Bone marrow (tissue), 2 donors: ENCODE measurements around the gene TMEM43.
A peak's percentile ranks its signal among the peaks of the same experiment; 100 is the strongest.

Source experiments
- DNase-seq, 2 donors: peaks; one replicate each; lab custom pipeline; 2025; lab: John Stamatoyannopoulos, UW

TMEM43 gene

DNA sequence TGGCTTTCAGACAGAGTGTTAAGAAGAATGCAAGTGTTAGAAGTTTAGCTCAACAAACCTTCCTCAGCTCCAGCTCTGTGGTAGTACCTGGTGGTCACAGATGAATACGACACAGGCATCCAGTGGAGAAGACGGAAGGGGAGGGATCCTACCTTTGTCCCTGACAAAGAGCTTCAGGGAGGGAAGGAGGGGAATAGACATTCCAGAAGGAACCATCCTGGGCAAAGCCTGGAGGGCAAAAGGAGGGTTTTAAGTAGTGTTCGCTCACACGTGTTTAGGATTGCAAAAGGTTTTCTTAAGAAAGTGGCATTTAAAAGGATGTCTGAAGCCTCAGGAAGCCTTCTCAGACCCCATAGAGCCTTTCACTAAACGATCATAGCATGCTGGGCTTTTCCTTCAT, 3.0 kb upstream of the TMEM43 start:
- no peak for DNase-seq

DNA sequence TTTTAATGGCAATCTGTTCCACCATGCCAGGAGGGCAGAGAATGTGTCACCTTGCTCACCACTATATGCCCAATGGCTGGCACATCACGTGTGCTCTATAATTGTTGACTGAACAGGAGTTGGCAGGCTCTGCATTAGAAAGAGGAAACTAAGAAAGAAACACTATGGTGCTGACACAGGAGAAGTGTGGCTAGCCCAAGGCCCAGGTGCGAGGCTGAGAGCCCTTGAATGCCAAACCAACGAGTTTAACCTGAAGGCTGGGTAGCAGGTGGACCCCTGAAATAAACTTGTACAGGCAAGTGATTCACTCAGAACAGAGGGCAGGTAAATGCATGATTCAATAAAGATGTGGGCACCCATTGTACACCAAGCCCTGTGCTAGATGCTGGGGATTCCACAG, 2.6 kb upstream of the TMEM43 start:
- DNase-seq: no peak

DNA sequence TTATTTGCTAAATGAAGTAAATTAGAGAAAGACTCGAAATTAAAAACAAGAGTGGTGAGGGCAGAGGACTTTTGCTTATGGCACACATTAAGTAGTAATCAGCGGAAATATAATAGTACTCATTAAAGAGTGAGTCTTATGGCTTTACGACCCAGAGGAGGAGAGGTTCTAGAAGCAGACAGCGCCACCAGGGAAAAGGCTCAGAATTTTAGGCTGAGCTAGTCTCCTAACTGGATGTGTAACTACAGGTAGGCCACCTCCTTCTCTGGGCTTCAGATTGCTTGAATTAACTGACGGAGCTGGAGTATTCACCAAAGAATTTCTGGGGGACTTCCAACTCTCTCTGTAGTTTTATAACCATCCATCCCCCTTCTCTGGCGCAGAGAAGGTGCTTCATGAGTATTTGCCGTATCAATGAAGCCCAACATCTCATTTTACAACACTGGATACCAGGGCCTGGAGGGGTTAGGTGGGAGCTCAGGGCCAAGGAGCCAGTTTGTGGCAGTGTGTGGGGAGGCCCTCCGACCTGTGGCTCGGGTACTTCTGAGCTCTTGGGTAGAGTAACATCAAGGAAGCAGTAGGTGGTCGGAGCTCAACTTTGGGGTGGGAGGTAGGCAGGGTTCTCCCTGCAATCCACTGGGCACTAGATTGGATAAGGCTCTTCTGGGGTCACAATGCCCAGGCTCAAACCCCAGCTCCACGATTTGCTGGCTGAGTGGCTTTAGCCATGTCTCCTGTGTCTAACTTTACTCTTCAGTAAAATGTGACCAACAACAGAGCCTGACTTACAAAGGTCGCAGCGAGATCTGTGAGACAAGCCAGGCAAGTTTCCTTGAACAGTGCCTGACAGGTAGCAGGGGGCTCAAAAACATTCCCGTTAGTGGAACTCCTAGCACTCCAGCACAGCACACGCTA, 1.3 kb upstream of the TMEM43 start:
- no peak for DNase-seq

DNA sequence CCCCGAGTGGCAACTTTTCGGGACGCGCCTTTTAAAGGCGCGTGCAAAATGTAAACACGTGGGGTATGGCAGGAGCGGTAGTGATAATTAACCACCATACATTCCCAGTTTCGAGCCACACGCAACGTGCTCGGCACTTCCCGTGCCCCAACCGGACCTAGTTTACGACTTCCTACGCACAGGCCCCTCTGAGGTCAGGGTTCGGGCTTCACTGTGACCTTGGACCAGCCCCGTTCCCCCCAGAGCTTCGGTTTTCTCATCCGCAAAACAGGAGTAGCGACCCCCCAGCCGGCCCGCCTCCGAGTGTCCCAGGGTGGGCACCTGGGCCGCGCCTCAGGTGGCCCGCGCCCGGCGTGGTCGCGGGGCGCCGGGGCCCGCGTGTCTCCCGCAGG, 633 bp upstream of the TMEM43 start:
- DNase-seq: peak in 1 of 2 donors; percentile 54

DNA sequence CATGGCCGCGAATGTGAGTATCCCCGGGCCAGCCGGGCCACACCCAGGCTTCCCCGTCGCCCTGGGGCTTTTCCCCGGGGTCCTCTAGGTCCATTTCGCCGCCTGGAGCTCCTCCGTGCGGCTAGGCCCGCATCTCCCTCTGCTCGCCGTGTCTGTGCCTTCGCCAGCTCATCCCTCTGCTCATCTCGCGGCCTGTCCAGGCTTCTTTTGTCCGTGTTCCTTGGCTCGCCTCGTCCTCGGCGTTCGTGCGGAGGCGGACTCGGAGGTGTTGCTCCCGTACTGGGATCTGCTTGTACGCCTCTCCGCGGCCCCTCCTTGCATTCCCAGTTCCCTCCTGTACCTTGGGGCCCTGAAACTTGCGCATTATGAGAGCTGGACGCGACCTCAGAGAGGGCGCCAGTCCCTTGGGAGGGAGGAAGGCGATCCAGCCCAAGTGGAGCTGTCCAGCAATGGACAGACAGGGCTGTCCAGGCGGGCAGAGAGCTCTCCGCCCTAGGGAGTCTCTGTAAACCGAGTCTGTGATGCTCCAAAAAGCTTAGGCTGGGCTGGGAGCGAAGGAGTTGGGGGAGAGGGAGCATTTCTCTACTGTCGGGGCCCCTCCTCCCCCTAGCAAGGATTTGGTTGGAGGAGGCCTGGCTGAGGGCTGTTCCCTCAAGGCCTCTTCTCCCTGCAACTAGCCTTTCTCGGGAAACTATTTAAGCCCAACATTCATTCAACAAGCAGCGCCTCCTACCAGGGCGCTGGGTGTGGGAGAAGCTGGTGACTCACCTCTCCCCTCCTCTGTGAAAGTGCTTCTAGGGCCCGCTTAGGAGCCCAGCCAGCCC, 553 bp downstream of the TMEM43 start:
- DNase-seq: peak; percentile 51 to 58

DNA sequence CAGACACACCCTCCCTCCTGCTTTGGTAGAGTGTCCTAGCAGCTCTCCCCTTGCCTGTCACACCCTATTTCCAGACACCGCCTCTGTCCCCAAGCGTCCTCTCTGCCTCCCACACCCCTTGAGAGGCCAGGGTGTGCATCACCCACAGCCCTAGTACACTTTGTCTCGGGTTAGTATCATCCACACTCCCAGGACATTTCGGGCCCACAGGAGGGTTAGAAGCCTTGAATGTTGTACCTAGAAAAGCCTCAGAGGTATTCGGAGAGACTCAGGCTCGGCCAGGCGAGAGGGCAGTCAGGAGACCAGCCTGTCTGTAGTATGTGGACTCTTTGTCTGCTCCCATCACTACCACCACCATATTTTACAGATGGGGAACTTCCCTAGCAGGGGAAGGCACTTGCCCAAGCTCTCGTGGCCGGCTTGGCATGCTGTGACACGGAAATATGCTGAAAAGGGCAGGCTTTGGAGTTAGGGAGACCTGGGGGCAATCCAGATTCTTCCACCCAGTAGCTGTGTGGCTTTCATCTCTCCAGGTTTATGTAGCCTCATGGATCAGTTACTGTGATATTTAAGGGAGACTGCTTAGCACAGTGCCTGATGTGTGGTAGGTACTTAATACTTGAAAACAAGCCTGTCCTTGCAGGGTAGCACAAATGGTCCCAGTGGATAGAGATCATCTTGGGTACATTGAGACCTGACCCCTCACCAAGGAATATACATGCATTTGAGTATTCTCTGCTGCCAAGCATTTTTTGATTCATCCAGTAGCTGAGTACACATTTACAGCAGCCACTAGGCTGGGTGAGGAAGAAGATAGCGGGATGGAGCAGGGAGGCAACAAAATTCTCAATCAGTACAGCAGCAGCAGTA, 1.4 kb downstream of the TMEM43 start:
- DNase-seq: no peak

DNA sequence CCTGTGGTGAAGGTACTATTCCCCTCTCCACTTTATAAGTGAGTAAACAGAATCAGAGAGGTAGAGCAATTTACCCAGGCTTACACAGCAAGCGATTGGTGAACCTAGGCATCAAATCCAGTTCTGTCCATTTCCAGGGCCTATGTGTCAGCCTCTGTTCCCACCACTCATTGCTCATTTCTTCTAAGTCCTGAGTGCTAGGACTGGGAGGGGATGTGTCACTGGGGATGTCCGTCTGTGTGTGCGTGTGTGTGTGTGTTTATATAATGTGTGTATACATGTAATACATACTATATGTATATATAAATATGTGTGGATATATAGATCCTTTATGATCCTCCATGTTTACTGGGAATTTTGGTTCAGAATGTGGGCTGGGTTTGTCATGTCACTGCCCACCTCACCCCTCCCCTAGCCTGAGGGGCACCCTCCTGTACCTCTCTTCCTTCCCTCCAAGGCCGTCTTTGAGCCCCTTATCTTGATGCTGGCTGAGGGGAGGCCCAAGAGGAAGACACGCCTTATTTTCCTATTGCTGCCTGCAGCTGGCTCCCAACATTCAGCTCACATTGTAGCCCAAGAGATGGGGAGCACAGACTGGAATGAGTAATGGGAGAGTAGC, 2.1 kb downstream of the TMEM43 start:
- DNase-seq: no peak

DNA sequence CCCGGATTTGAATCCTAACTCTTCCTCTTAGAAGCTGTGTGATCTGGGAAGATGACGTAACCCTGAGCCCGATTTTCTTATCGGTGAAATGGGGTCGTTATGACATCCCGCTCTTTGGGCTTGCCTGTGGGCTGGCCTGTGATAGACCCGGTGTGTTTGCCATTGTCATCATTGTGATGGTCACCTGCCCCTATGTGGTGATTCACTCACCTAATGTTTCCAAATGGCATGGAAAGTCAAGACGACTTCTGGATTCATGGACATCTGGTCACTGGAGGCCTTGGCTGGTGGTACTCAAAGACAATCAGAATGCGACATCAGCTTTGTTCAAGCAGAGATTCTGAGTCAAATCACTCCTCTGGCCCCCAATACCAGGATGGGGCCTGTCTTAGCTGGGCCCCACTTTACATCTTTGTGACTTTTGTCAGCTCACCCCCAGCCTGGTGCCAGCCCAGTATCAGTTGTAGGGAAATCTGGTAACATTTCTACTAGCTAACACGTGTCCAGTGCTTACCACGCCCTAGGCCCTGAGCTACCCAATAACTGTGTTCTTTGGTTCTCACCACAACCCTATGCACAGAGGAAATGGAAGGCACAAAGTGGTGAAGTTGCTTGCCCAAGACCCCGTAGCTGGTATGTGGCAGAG, 2.8 kb downstream of the TMEM43 start:
- no peak for DNase-seq

DNA sequence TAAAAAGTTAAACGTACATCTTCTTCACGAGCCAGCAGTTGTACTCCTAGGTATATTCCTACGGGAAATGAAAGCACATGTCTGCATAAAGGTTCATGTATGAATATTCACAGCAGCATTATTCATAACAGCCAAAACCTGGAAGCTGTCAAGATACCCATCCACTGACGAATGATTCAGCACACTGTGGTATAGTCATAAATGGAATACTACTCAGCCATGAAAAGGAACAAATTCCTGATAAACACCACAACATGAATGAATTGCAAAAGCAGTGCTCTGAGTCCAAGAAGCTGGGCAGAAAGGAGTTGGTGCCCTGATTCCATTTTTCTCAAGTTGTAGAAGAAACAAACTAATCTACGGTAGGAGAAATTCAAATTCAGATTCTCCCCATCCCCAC, 3.9 kb downstream of the TMEM43 start:
- no peak for DNase-seq

DNA sequence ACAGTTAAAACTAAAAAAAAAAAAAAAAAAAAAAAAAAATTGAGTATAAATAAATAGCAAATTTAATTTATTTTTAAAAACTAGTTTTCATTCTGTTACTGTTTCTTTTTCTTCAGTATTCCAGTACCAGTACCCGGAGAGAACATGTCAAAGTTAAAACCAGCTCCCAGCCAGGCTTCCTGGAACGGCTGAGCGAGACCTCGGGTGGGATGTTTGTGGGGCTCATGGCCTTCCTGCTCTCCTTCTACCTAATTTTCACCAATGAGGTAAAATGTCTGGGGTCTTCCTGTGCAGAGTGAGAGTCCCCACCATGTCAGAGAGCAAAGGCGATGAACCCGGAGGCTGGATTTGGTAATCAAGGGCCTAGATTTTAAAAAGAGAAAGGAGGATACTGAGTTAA, 4.4 kb downstream of the TMEM43 start:
- DNase-seq: no peak

DNA sequence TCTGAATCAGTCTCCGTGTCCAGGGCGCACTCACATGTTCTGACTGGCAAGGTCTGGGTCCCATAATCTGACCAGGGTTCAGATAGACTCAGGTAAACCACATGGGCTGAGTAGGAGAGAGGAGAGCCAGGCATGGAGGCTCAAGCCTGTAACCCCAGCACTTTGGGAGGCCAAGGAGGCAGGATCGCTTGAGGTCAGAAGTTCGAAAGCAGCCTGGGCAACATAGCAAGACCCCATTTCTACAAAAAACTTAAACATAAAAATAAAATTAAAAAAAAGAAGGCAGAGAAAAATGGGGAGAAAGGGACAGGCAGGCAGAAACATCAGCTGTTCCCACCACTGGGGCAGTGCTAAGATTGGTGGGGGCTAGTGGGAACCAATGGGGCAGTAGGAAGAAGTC, 5.4 kb downstream of the TMEM43 start:
- no peak for DNase-seq

DNA sequence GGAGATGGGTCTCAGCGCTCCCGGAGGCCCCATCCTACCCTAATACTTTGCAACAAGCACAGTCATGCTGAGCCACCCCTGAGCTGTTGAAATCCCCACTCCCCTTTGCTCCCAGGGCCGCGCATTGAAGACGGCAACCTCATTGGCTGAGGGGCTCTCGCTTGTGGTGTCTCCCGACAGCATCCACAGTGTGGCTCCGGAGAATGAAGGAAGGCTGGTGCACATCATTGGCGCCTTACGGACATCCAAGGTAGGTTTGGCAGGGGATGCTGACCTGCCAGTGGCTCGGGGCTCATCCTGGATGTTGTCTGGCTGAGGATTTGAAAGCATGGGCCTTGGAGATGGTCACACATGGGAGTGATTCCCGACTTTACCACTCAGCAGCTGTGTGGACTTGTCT, 5.9 kb downstream of the TMEM43 start:
- DNase-seq: no peak

DNA sequence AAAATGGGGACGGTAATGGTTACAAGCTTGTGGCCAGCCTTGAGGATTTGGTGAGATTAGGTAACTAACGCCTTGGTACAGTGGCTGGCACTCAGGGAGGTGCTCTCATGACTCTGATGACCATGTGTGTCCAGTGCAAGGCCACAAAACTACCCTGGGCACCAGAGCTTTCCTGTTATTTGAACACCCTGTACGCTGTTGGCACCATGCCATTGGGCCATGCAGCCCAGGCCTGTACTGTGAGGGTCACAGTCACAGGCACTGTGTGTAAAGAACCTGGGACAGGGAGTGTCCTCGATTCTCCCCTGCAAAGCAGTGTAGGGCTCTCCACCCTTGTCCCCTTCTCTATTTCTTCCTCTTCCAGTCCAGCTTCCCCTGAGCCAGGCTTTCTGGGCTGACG, 6.3 kb downstream of the TMEM43 start:
- no peak for DNase-seq

DNA sequence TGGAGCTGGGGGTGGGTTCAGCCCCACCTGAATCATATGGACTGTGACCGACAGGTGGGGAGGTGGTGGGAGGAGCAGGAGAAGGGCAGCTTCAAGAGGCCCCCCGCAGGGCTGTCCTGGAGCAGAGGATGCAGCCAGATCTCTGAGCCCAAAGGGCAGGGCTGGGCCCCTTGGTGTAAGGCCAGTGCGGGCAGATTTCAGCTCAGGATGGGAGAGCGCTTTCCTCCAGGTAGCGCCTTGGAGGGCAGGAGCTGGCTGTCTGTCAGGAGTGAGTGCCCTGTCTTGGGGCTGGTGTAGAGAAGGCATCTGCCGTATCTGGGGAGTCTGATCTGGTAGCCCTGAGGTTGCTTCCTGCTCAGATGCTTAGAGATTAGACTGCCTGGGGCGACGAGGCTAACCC, 7.3 kb downstream of the TMEM43 start:
- no peak for DNase-seq

DNA sequence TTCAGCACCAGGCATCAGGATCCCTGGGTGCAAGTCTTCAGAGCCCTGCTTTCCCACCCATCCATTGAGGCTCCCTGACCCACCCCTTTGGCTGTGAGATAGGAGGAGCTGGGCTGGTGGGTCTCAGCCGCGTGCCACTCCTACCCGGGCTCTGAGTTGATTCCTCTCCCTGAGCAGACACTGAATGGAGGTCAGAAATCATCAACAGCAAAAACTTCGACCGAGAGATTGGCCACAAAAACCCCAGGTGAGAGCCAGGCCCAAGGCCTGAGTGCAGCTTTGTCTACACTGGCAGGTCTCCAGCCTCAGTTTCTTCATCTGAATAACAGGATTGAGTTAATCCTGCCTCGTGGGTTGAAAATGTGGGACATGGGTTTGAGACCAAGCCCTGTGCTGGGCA, 7.8 kb downstream of the TMEM43 start:
- no peak for DNase-seq

DNA sequence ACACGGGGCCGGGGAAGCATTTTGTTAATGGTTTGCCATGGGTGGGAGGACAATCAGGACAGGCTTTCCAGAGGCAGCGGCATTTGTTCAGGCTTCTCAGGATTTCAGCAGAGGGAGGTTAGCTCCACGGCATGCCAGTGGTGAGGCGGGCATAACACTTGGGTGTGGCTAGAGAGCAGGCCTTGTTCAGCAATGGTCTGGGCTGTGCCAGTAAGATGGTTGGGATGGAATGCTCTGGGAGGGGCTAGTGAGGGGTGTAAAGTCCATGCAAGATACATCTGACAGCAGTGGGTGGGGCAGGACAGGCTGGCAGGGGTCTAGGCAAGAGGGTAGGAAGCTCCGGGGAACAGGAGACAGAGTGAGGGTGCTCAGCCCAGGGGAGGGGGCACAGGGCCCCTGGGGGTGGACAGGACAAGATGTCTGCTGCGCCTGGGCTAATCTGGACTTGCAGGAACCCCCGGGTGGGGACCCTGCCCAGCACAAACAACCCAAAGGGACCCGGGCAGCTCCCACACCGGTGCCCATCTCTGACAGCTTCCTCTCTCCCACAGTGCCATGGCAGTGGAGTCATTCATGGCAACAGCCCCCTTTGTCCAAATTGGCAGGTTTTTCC, 8.4 kb downstream of the TMEM43 start:
- DNase-seq: no peak

DNA sequence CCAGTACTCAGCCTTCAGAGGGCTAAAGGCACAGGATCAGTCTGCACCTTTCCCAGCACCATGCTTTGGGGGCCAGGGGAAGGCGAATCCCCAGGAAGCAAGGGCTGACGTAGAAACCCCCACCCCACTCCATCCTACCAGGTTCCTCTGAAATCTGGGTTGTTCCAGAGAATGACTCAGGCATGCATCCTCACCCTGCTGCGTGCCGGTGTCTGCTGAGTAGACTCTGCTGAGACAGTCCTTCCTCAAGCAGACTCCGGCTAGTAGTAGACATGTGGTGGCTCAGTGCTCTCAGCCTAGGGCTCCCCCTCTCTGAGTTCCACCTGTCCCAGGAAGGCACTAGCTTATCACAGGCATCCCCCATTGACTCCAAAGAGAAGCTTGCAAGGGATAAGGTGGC, 9.0 kb downstream of the TMEM43 start:
- no peak for DNase-seq

DNA sequence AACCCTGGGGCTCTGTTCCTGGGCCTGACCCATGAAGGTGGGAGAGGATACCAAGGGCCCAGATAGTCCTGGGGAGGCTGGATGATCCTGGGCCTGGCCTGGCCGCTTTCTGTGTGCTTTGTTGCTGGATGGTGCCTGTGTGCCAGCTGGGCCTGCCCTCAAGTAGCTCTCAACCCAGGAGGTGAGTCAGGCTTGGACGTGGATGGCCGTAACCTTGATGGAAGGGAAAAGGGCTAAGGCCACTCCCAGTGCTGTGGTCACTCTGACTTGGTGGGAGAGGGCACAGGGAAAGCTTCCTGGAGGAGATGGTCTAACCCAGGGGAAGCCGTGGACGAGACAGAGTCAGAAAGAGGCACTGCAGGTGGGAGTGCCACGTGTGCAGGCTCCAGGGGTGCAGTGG, 9.4 kb downstream of the TMEM43 start:
- DNase-seq: no peak

DNA sequence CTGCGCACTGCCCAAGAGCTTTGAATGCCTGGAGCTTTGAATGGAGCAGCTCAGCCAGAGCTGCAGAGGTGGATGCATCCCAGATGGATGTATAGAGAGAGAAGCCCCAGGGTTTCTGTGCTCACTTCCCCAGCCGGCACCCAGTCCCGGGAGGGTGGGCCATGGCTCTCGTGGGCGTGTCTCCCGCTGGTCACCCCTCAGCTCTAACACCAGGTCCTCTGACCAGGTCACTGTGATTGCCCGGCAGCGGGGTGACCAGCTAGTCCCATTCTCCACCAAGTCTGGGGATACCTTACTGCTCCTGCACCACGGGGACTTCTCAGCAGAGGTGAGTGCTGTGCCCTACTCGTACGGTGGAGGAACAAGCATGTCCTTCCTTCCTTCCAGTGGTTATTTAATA, 10.7 kb downstream of the TMEM43 start:
- no peak for DNase-seq

DNA sequence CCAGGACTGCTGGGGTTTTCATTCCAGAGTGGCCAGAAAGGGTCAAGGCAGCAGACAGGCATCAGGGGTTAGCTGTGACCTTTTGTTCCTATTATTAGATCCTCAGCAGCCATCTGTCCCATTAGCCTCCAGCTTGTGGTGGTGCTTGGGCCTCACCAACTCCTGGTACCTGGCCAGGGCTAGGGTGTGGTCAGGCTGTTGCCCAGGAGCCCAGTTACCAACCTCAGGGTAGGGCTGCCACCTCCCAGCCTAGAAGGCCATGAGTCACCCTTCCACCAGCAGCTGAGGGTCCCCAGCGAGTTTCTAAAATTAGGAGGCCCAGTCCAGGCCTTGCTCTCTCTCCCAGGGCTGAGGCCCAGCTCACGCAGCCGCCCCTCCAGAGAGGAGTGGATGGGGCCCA, 12.2 kb downstream of the TMEM43 start:
- DNase-seq: no peak

DNA sequence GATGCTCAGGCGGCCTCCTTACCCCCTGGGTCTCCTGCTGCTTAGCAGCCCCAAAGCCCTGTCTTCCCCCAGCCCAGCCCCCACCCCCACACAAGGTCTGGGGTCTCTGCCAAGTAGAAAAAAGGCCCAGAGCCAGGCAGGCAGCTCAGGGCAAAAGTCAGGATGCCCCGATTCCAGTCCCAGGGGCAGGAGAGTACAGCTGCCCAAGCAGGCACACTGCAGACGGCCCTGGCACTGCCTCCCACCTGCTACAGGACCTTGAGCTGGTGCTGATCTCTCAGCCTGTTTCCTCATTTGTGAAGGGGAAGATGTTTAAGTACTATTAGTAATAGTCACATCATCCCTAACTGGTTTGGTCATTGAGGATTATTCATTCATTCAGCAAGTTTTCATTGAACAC, 12.6 kb downstream of the TMEM43 start:
- no peak for DNase-seq
